Stimulated activated CD4-positive, alpha-beta T cell treated with anti-CD3 and anti-CD28 coated beads, Interleukin-12 subunit alpha, Interleukin-12 subunit beta, amount 100 ng/mL, for 48 hours (primary cell): Measurements from ENCODE around the gene TMEM238L.

Experiments used
- DNase-seq, 3 donors: peaks; one replicate each; pipeline ENCODE4 v3.0.0-alpha.2; 2020; ENCODE audit warnings: low read depth in 2 of 3, low spot score in 1 of 3

Gene TMEM238L

DNA sequence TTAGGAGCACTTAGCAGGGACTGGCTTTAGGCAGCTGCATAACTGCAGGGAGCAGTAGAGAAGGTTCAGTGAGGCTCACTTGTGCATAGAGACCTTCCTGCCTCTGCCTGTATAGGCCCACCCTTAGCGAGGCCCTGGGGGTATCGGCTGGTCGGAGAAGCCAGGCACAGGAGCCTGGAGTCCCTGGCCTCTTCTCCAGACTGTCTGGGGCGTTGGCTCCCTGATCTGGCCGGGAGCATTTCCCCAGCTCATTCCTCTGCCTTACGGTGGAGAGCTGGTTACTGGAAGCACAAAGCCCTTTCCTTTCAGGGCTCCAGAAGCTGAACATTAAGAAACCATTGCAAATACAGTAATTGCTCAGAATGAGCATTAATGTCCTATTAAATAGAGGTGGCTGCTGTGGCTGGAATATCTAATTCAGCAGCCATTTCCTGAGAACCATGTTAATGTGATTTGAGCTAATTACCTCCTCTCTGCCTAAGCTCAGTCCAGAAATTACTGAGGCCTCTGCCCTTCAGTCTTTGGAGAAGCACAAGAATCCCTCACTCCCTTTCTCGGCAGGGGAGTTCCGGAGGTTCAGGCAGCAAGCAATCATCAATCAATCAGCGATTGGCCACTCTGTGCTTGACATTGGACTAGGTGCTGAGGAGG is 55.2 kb downstream of the TMEM238L start:
- DNase-seq: no peak

DNA sequence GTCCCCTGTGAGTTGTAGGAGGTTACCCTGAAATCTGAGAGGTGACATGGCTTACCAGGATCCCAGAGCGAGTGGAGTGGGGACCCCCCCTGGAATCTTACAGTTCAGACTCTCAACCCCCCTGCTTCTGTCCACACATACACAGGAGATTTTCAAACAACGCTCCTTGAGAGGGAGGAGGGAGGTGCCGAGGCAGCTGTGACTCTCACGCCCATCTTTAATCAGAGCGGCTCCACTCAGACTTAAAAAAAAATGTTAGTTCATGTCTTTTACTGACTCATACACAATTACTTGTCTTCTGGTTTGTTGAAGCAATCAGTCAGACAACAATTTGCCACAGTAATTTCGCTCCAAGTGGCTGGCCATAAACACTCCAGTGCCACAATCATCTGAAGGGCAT is 58.7 kb downstream of the TMEM238L start:
- no peak for DNase-seq
